Muscle layer of colon (tissue), 2 donors: ENCODE data around the gene GNB1L.

Source experiments
- H3K27ac ChIP-seq: one replicate; pipeline ENCODE4 v1.7.0; 2013; ENCODE audit warnings: low read depth, mild to moderate bottlenecking, low read length, moderate library complexity
- H3K27me3 ChIP-seq, 2 donors: one replicate each; pipeline ENCODE4 v1.7.0; 2013; ENCODE audit warnings: low read length in 2 of 2, mild to moderate bottlenecking in 2 of 2; ENCODE audit not compliant: insufficient read depth in 2 of 2, control insufficient read depth in 1 of 2
- H3K36me3 ChIP-seq: one replicate; pipeline ENCODE4 v1.7.0; 2013; ENCODE audit warnings: mild to moderate bottlenecking, low read length; ENCODE audit not compliant: insufficient read depth
- H3K4me1 ChIP-seq: one replicate; pipeline ENCODE4 v1.7.0; 2013; ENCODE audit warnings: mild to moderate bottlenecking, low read length; ENCODE audit not compliant: insufficient read depth
- H3K4me3 ChIP-seq, 2 donors: one replicate each; pipeline ENCODE4 v1.7.0; 2013; ENCODE audit warnings: low read length in 2 of 2, low read depth in 1 of 2, mild to moderate bottlenecking in 1 of 2, moderate library complexity in 1 of 2
- H3K9ac ChIP-seq: one replicate; pipeline ENCODE4 v1.7.0; 2013; ENCODE audit warnings: low read length
- H3K9me3 ChIP-seq: one replicate; pipeline ENCODE4 v1.7.0; 2013; ENCODE audit warnings: mild to moderate bottlenecking, low read length
- donor health status: abdominal sarcoma.
- donor health status: Adenocarcinoma of cecum.

The GNB1L gene, protein sequence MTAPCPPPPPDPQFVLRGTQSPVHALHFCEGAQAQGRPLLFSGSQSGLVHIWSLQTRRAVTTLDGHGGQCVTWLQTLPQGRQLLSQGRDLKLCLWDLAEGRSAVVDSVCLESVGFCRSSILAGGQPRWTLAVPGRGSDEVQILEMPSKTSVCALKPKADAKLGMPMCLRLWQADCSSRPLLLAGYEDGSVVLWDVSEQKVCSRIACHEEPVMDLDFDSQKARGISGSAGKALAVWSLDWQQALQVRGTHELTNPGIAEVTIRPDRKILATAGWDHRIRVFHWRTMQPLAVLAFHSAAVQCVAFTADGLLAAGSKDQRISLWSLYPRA

DNA sequence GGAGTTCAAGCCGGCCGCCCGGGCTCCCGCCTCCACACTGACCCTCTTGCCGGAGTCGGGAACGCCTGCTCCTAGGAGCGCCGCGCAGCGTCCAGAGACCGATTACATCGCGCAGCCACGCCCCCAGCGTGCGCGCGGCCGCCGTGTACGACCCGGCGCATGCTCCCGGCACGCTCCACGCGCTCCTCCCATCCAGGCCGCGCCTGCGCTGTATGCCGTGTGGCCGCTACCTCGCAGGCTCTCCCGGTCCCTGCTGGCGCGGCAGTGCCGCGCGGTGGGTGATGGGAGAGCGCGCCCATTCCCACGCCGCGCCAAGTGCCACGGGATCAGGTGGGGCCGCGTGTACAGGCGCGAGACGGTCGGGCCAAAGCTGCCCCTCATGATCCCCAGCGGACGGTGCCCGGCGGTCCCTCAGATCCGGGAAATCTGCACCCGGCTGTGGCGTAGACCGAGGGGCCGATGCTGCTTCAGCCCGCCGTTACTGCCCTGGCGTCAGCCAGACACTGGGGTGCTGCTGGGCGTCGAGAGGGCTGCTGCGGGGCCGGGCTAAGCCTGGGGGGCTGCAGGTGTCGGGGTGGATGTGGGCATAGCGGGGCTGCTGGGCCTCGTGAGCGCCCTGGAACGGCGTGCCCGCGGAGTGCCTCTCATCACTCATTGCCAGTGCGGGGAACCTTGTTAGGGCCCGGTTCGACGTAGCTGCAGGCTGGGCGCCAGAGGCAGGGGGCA, at the start of gene GNB1L, which contains the start of gene RTL10:
GNB1L (minus strand) TSS at position 97 of the 726 bp plus-strand sequence. CDS start 33,519 bp downstream, outside the sequence.
RTL10 (minus strand) TSS at position 97 of the 726 bp plus-strand sequence. CDS start 2,613 bp downstream, outside the sequence.
- H3K27ac ChIP-seq: peak within 1 kb of the TSS; percentile 98
- peak within 1 kb of the TSS; percentile 83 to 90 for H3K4me3 ChIP-seq
- H3K9ac ChIP-seq: peak within 1 kb of the TSS; percentile 93
- H3K36me3 ChIP-seq: peaks cover 24% of the 10 kb centered on the region
- H3K27me3 ChIP-seq: no peaks in the 10 kb centered on the region
- peaks cover 25% of the 10 kb centered on the region for H3K4me1 ChIP-seq
- H3K9me3 ChIP-seq: no peaks in the 10 kb centered on the region

DNA sequence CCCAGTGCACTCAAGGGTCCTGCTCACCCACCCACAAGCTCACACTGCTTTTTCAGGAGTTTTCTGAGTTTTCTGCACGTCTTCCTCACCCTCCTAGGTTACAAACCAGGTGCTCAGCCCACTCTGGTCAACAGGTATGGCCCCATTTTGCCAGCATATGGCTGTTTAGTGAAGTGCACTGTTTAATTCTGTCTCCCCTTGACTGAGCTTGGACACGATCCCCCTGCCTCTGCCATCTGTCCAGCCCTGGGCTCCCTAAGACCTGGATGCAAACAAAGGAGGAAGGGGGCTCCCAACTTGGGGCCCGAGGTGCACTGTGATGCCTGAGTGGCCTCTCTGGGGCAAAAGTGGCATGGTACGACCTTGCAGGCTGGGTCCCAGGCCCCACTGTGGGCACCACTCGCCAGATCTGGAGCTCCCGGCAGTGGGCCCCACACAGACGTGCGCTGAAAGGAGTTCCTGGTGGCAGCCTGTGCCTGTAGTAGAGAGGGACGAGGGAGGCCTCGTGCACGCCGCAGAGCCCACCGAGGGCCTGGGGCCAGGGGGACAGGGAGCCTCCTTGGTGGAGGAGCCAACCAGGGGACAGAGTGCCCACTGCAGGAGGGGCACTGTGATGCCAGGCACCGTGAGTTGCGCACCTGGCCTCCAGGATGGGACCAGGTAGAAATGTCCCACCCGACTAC, 49.6 kb upstream of the GNB1L start:
- no peak overlapping the region for H3K9ac ChIP-seq
- no peak overlapping the region for H3K27ac ChIP-seq
- H3K36me3 ChIP-seq: peaks cover 11% of the 10 kb centered on the region

GRCh38 chr22:19903513-19903912, 48.8 kb upstream of the GNB1L start:
- H3K9ac ChIP-seq: no peak overlapping the region
- H3K27ac ChIP-seq: no peak overlapping the region
- H3K27me3 ChIP-seq: no peaks in the 10 kb centered on the region
- H3K4me1 ChIP-seq: no peaks in the 10 kb centered on the region
- H3K4me3 ChIP-seq: no peak overlapping the region
- H3K36me3 ChIP-seq: peaks cover 8% of the 10 kb centered on the region
- no peaks in the 10 kb centered on the region for H3K9me3 ChIP-seq

More for the DNA sequence above, 49.6 kb upstream of the GNB1L start:
- Histone ChIP-seq H3K9me3 (no peaks in the 10 kb centered on the region), H3K4me1 (no peaks in the 10 kb centered on the region), H3K27me3 (no peaks in the 10 kb centered on the region), H3K4me3 (no peak overlapping the region)

GRCh38 chr22:19903031-19903430, 48.4 kb upstream of the GNB1L start:
- Histone ChIP-seq H3K9ac (no peak overlapping the region), H3K27ac (no peak overlapping the region), H3K27me3 (no peaks in the 10 kb centered on the region), H3K36me3 (peaks cover 6% of the 10 kb centered on the region), H3K9me3 (no peaks in the 10 kb centered on the region), H3K4me1 (no peaks in the 10 kb centered on the region), H3K4me3 (no peak overlapping the region)

- Histone ChIP-seq H3K27me3 (no peaks in the 10 kb centered on the region), H3K4me1 (no peaks in the 10 kb centered on the region), H3K36me3 (peaks cover 13% of the 10 kb centered on the region), H3K4me3 (no peak overlapping the region), H3K9me3 (no peaks in the 10 kb centered on the region), H3K27ac (no peak overlapping the region), H3K9ac (no peak overlapping the region)
These were observed 47.6 kb upstream of the GNB1L start for GRCh38 chr22:19902245-19902715.

DNA sequence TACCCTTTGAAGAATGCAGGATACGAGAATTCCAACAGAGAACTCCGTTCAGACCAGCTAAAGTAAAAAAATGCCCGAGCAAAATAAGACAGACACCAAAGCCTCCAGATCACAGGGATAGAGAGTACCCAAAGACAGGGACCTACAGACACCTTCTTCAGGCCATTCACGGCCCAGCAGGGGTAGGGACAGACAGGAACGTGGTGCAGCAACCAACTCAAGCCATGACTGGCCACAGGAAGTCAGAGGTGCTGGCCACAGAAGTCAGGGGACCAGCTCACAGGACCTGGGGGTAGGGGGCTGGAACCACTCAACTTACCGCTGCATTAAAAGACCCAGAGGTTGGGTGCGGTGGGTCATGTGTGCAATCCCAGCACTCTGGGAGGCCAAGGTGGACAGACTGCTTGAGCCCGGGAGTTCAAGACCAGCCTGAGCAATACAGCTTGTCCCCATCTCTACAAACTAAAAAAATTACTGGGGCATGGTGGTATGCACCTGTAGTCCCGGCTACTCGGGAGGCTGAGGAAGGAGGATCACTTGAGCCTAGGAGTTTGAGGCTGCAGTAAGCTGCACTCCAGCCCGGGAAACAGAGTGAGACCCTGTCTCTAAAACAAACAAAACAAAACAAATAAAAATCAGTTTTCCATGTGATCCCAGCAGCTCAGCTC, 47.0 kb upstream of the GNB1L start:
- H3K9me3 ChIP-seq: no peaks in the 10 kb centered on the region
- H3K36me3 ChIP-seq: peaks cover 19% of the 10 kb centered on the region
- H3K4me3 ChIP-seq: no peak overlapping the region
- no peaks in the 10 kb centered on the region for H3K27me3 ChIP-seq
- no peak overlapping the region for H3K27ac ChIP-seq
- H3K9ac ChIP-seq: no peak overlapping the region
- no peaks in the 10 kb centered on the region for H3K4me1 ChIP-seq

DNA sequence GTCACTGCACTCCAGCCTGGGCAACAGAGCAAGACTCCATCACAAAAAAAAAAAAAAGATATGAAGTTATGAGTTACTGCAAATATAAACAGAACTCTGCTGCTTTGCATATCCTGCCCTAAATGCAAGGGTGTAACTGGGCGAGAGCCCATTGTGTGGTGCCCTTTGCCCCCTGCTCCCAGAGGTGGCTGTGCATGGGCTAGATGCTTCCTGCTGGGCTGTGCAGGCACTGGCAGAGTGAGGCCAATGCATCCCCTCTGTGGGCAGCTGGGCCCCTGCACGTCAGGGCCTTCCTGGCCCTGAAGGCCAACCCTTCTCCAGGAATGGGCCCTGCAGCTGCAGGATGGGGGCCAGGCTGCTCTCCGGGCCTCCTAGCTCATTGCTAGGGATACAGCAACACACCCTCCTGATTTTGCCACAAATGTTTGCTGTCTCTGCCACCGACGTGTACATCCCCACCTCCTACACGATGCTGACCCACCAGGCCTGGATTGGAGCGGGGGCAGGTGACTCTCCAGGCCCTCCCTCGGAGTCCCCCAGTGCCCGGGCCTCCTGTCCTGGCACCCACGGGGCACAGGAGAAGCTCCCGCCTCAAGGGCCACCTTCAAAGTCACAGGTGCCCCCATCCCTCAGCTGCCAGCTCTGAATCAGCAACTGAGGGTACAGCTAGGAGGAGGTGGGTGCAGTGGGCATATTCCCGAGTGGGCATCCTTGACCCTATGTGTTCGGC, 46.2 kb upstream of the GNB1L start:
- Histone ChIP-seq H3K36me3 (peaks cover 19% of the 10 kb centered on the region), H3K27me3 (no peaks in the 10 kb centered on the region), H3K9ac (no peak overlapping the region), H3K4me3 (no peak overlapping the region), H3K4me1 (no peaks in the 10 kb centered on the region), H3K9me3 (no peaks in the 10 kb centered on the region), H3K27ac (no peak overlapping the region)

- no peak overlapping the region for H3K27ac ChIP-seq
These were observed 44.3 kb upstream of the GNB1L start for GRCh38 chr22:19898831-19899567.

GRCh38 chr22:19898145-19898544, 43.5 kb upstream of the GNB1L start:
- Histone ChIP-seq H3K27ac (no peak overlapping the region), H3K36me3 (peaks cover 26% of the 10 kb centered on the region), H3K9ac (no peak overlapping the region), H3K9me3 (no peaks in the 10 kb centered on the region), H3K27me3 (no peaks in the 10 kb centered on the region), H3K4me1 (no peaks in the 10 kb centered on the region), H3K4me3 (no peak overlapping the region)

More at GRCh38 chr22:19898831-19899567, 44.3 kb upstream of the GNB1L start:
- Histone ChIP-seq H3K27me3 (no peaks in the 10 kb centered on the region), H3K36me3 (peaks cover 26% of the 10 kb centered on the region), H3K4me3 (no peak overlapping the region), H3K9me3 (no peaks in the 10 kb centered on the region), H3K9ac (no peak overlapping the region), H3K4me1 (no peaks in the 10 kb centered on the region)

DNA sequence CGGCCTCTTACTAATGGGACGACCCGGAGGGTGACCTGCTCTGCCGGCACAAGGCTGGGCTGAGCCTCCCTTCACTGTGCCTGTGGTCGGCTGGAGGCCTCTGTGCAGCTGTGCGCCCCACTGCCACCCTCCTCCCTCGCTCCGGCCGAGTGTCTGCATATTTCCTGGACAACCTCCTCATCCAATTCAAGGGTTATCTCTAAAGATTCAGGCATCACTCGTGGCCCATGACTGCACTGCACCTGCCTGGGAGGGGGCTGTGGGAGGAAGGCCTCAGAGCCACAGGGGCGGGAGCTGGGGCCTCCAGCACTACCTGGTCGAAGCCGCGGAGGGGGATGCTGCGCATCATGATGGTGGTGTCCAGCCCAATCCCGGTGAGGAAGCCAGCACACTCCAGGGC, 43.1 kb upstream of the GNB1L start:
- Histone ChIP-seq H3K9me3 (no peaks in the 10 kb centered on the region), H3K9ac (no peak overlapping the region), H3K4me1 (no peaks in the 10 kb centered on the region), H3K27ac (no peak overlapping the region), H3K36me3 (peaks cover 26% of the 10 kb centered on the region), H3K4me3 (no peak overlapping the region), H3K27me3 (no peaks in the 10 kb centered on the region)
